Stomach (tissue), 9 donors: ENCODE measurements around the gene TOX2. TPM values are rescaled to one million over a fixed set of nuclear protein-coding genes. Genes with fewer than 3 reads are reported as not detected.
A peak's percentile ranks its signal among the peaks of the same experiment; 100 is the strongest.

ENCODE experiments used
- DNase-seq, 2 donors: peaks; one replicate each; pipeline versions ENCODE4 v3.0.0 to v3.0.0-alpha.2; 2013 to 2019
- H3K27ac ChIP-seq, 5 donors: fragments of 200-600 bp in 4 of 5; sonication (generic) in 4 of 5; one replicate each; pipeline ENCODE4 v1.5.1; 2013 to 2019; ENCODE audit warnings: mild to moderate bottlenecking in 1 of 5, moderate library complexity in 1 of 5
- H3K27me3 ChIP-seq, 3 donors: fragments of 200-600 bp; sonication (generic); one replicate each; pipeline ENCODE4 v1.5.1; 2017 to 2019; ENCODE audit warnings: mixed run types in 1 of 3
- H3K36me3 ChIP-seq, 4 donors: fragments of 200-600 bp; sonication (generic); 1 replicate in 3 of 4; 2 replicates in 1 of 4; pipeline ENCODE4 v1.5.1; 2016 to 2019
- H3K4me1 ChIP-seq, 4 donors: fragments of 200-600 bp; sonication (generic); one replicate each; pipeline ENCODE4 v1.5.1; 2016 to 2019
- H3K4me3 ChIP-seq, 4 donors: fragments of 200-600 bp; sonication (generic) in 3 of 4; one replicate each; pipeline ENCODE4 v1.5.1; 2016 to 2019; ENCODE audit warnings: mild to moderate bottlenecking in 1 of 4
- H3K9me3 ChIP-seq, 4 donors: fragments of 200-600 bp; sonication (generic); one replicate each; pipeline ENCODE4 v1.5.1; 2016 to 2019
- CTCF ChIP-seq, 7 experiments: fragments of 450-650 bp in 4 of 7; fragments of 200-600 bp in 3 of 7; sonication (generic) in 3 of 7; IDR thresholded peaks; one replicate each; pipeline ENCODE4 v1.5.1; 2016 to 2019; ENCODE audit warnings: antibody characterized with exemption in 7 of 7, control low read depth in 2 of 7, mild to moderate bottlenecking in 1 of 7
- EP300 ChIP-seq: sonication (generic); formaldehyde crosslinking; IDR thresholded peaks from one replicate; pipeline ENCODE4 v1.6.1; 2017; ENCODE audit warnings: antibody characterized with exemption
- POLR2A ChIP-seq, 4 donors: fragments of 450-650 bp; IDR thresholded peaks; one replicate each; pipeline ENCODE4 v1.6.1; 2016; ENCODE audit warnings: antibody characterized with exemption in 4 of 4, control low read depth in 2 of 4, mild to moderate bottlenecking in 1 of 4, moderate library complexity in 1 of 4
- POLR2AphosphoS5 ChIP-seq, 3 donors: sonication (generic); formaldehyde crosslinking; IDR thresholded peaks; one replicate each; pipeline ENCODE4 v1.6.1; 2016; ENCODE audit warnings: antibody characterized with exemption in 3 of 3
- WGBS, 5 donors: extraction: QIAGEN DNeasy Blood & Tissue Kit in 3 of 5; methylation state at CpG; one replicate each; pipeline versions ENCODE4 v1.1.5 to v1.1.7; 2013 to 2018; 5-methylcytosine and 5-hydroxymethylcytosine counted together
- intact Hi-C: fragments of 100-400 bp; cut with DNase I; formaldehyde crosslinking; loops from one replicate; pipeline ENCODE4 v1.15.1; 2023; ENCODE audit warnings: low total_unique reads
- polyA plus RNA-seq, 3 donors: library from polyadenylated mRNA; stranded (reverse); fragments of 200-250 nt; gene quantifications; one replicate each; pipeline ENCODE4 v1.2.3, GENCODE V29; 2013
- total RNA-seq, 5 donors: library from RNA; depleted of rRNA; stranded (reverse); fragments of >200 nt; gene quantifications; one replicate each; pipeline versions ENCODE4 v1.1.0 to v1.2.3, GENCODE V29; 2014 to 2016
- donor health status: healthy with polysubstance abuse.
- donor health status: Bipolar disorder and iron deficiency.
- donor health status: healthy.

The TOX2 gene
- total and polyA plus RNA-seq, 8 donors = 0.87 to 20.2 (median 7.0) TPM; not detected in 1

- Histone ChIP-seq H3K4me1 (peaks cover 0 to 13% (median 5%) of the 10 kb centered on the region in 4 donors), H3K27ac (no peak overlapping the region), H3K36me3 (no peaks in the 10 kb centered on the region), H3K4me3 (no peak overlapping the region), H3K27me3 (no peaks in the 10 kb centered on the region), H3K9me3 (no peaks in the 10 kb centered on the region)
- no peak for DNase-seq
- TF ChIP-seq POLR2AphosphoS5 (IDR thresholded peaks at IDR 0.05) (no peak), CTCF (IDR thresholded peaks at IDR 0.05) (no peak), POLR2A (IDR thresholded peaks at IDR 0.05) (no peak), EP300 (no peak)
- intact Hi-C loops = no loop called here
- WGBS, 5 donors = 49 to 67% (median 55%) methylated on average over 10 of the region's 10 CpGs
These were observed 165.4 kb downstream of the TOX2 start for GRCh38 chr20:44080064-44080463.

GRCh38 chr20:44080646-44081267, 166.1 kb downstream of the TOX2 start:
- TF ChIP-seq EP300 = no peak
- peak in 2 of 3 donors; percentile 35 to 49 for TF ChIP-seq POLR2AphosphoS5 (IDR thresholded peaks at IDR 0.05)
- TF ChIP-seq CTCF (IDR thresholded peaks at IDR 0.05) = peak in 6 of 7 experiments; percentile 90 to 100 (median 99)
- TF ChIP-seq POLR2A (IDR thresholded peaks at IDR 0.05) = no peak
- no peaks in the 10 kb centered on the region for H3K27me3 ChIP-seq
- no peaks in the 10 kb centered on the region for H3K36me3 ChIP-seq
- H3K9me3 ChIP-seq = no peaks in the 10 kb centered on the region
- WGBS, 5 donors = 15 to 19% (median 17%) methylated on average over 8 of the region's 8 CpGs
- H3K4me1 ChIP-seq = peaks cover 0 to 12% (median 5%) of the 10 kb centered on the region in 4 donors
- peak; percentile 82 to 91 for DNase-seq
- H3K4me3 ChIP-seq = no peak overlapping the region
- intact Hi-C loops = no loop called here
- no peak overlapping the region for H3K27ac ChIP-seq

- DNase-seq = no peak
- Histone ChIP-seq H3K27me3 (no peaks in the 10 kb centered on the region), H3K4me3 (no peak overlapping the region), H3K9me3 (no peaks in the 10 kb centered on the region), H3K36me3 (no peaks in the 10 kb centered on the region), H3K4me1 (peaks cover 0 to 12% (median 5%) of the 10 kb centered on the region in 4 donors), H3K27ac (no peak overlapping the region)
- intact Hi-C loops = no loop called here
- TF ChIP-seq POLR2A (IDR thresholded peaks at IDR 0.05) (no peak), EP300 (no peak), POLR2AphosphoS5 (IDR thresholded peaks at IDR 0.05) (no peak), CTCF (IDR thresholded peaks at IDR 0.05) (no peak)
- 57 to 86% (median 62%) methylated on average over 3 to 4 of the region's 4 CpGs for WGBS, 5 donors
These were observed 166.8 kb downstream of the TOX2 start for GRCh38 chr20:44081476-44081875.

GRCh38 chr20:44081888-44082287, 167.2 kb downstream of the TOX2 start:
- Histone ChIP-seq H3K36me3 (no peaks in the 10 kb centered on the region), H3K27me3 (no peaks in the 10 kb centered on the region), H3K4me1 (peaks cover 0 to 12% (median 5%) of the 10 kb centered on the region in 4 donors), H3K9me3 (no peaks in the 10 kb centered on the region), H3K27ac (no peak overlapping the region), H3K4me3 (no peak overlapping the region)
- TF ChIP-seq POLR2A (IDR thresholded peaks at IDR 0.05) (no peak), POLR2AphosphoS5 (IDR thresholded peaks at IDR 0.05) (no peak), EP300 (no peak), CTCF (IDR thresholded peaks at IDR 0.05) (no peak)
- WGBS, 5 donors = 73 to 82% (median 76%) methylated on average over 5 of the region's 5 CpGs
- no peak for DNase-seq
- intact Hi-C loops = no loop called here
